HG02840 (cell line): ENCODE data around the gene CMTM6.
"Not testable (repeated sequence)": the region's sequence is repeated elsewhere in the genome, so short reads cannot be mapped to it uniquely, and the experiment has no call there.

Experiments used
- ATAC-seq: cut with Tn5 transposase; IDR thresholded peaks from one replicate; pipeline ENCODE4 v1.9.1; 2021; ENCODE audit warnings: mild to moderate bottlenecking, moderate library complexity, moderate number of reproducible peaks; ENCODE audit not compliant: unreplicated experiment, low FRiP score

CMTM6 gene

GRCh38 chr3:32469151-32469874 is 33.3 kb downstream of the CMTM6 start:
- no peak for ATAC-seq

GRCh38 chr3:32467333-32468070 is 35.1 kb downstream of the CMTM6 start:
- peak; percentile 74 for ATAC-seq

- not testable (repeated sequence) for ATAC-seq
Observed at GRCh38 chr3:32466808-32467207, 35.8 kb downstream of the CMTM6 start.

- not testable (repeated sequence) for ATAC-seq
Observed at GRCh38 chr3:32464726-32465125, 37.9 kb downstream of the CMTM6 start.

GRCh38 chr3:32463415-32463814 is 39.2 kb downstream of the CMTM6 start:
- not testable (repeated sequence) for ATAC-seq

GRCh38 chr3:32462191-32462986 is 40.3 kb downstream of the CMTM6 start:
- ATAC-seq: not testable (repeated sequence)

- not testable (repeated sequence) for ATAC-seq
Observed at GRCh38 chr3:32460817-32461496, 41.7 kb downstream of the CMTM6 start.

- ATAC-seq: peak; percentile 72
Observed at GRCh38 chr3:32460031-32460749, 42.5 kb downstream of the CMTM6 start.

- no peak for ATAC-seq
Observed at GRCh38 chr3:32459450-32459849, 43.2 kb downstream of the CMTM6 start.

- ATAC-seq: no peak
Observed at GRCh38 chr3:32457971-32458471, 44.6 kb downstream of the CMTM6 start.

GRCh38 chr3:32456429-32457130 is 46.1 kb downstream of the CMTM6 start:
- ATAC-seq: no peak

GRCh38 chr3:32455609-32456428 is 46.8 kb downstream of the CMTM6 start:
- ATAC-seq: no peak

- no peak for ATAC-seq
Observed at GRCh38 chr3:32454731-32455608, 47.7 kb downstream of the CMTM6 start.

GRCh38 chr3:32454111-32454510 is 48.5 kb downstream of the CMTM6 start:
- ATAC-seq: no peak

- no peak for ATAC-seq
Observed at GRCh38 chr3:32453346-32453745, 49.3 kb downstream of the CMTM6 start.

- ATAC-seq: no peak
Observed at GRCh38 chr3:32452009-32452408, 50.6 kb downstream of the CMTM6 start.

- ATAC-seq: no peak
Observed at GRCh38 chr3:32450992-32451659, 51.5 kb downstream of the CMTM6 start.
